Loucy (cell line): Measurements from ENCODE around the gene PKNOX2.

Experiments used
- H2AFZ ChIP-seq: fragments of 200-600 bp; sonication (generic); 2 replicates; pipeline ENCODE4 v1.6.0; 2016; ENCODE audit warnings: antibody characterized with exemption, mild to moderate bottlenecking, low read length, moderate library complexity
- H3F3A ChIP-seq: fragments of 200-600 bp; 2 replicates; pipeline ENCODE4 v1.6.0; 2016; ENCODE audit warnings: antibody characterized with exemption, low read depth, mild to moderate bottlenecking
- H3K27me3 ChIP-seq: fragments of 200-600 bp; sonication (generic); 2 replicates; pipeline ENCODE4 v1.6.1; 2014; ENCODE audit warnings: low read length, mild to moderate bottlenecking; ENCODE audit not compliant: insufficient read depth, poor library complexity, severe bottlenecking
- H3K36me3 ChIP-seq: fragments of 200-600 bp; sonication (generic); 2 replicates; pipeline ENCODE4 v1.6.1; 2016; ENCODE audit warnings: low read length; ENCODE audit not compliant: insufficient read depth
- H3K4me1 ChIP-seq: fragments of 200-600 bp; sonication (generic); 2 replicates; pipeline ENCODE4 v1.5.1; 2014; ENCODE audit warnings: low read length, mild to moderate bottlenecking; ENCODE audit not compliant: insufficient read depth, poor library complexity, severe bottlenecking
- H3K4me2 ChIP-seq: fragments of 200-600 bp; sonication (generic); 2 replicates; pipeline ENCODE4 v1.6.0; 2014; ENCODE audit warnings: antibody characterized with exemption, low read length, low read depth, mild to moderate bottlenecking; ENCODE audit not compliant: poor library complexity, severe bottlenecking
- H3K4me3 ChIP-seq: fragments of 200-600 bp; sonication (generic); 2 replicates; pipeline ENCODE4 v1.5.1; 2014; ENCODE audit warnings: low read length, mild to moderate bottlenecking, mixed read lengths; ENCODE audit not compliant: poor library complexity, severe bottlenecking
- H3K79me2 ChIP-seq: fragments of 200-600 bp; sonication (generic); 2 replicates; pipeline ENCODE4 v1.6.1; 2014; ENCODE audit warnings: low read length; ENCODE audit not compliant: insufficient read depth
- H3K9ac ChIP-seq: fragments of 200-600 bp; sonication (generic); 2 replicates; pipeline ENCODE4 v1.6.0; 2014; ENCODE audit warnings: mild to moderate bottlenecking, low read depth, low read length, moderate library complexity; ENCODE audit not compliant: poor library complexity, severe bottlenecking
- H3K9me2 ChIP-seq: fragments of 200-600 bp; sonication (generic); replicated peaks from 2 replicates; pipeline ENCODE4 v1.6.1; 2016; ENCODE audit warnings: low read depth, low read length, mixed read lengths
- H3K9me3 ChIP-seq: fragments of 200-600 bp; sonication (generic); 2 replicates; pipeline ENCODE4 v1.6.1; 2014; ENCODE audit warnings: mild to moderate bottlenecking, antibody characterized with exemption, low read length, low read depth; ENCODE audit not compliant: insufficient read depth
- H4K20me1 ChIP-seq: fragments of 200-600 bp; sonication (generic); 2 replicates; pipeline ENCODE4 v1.6.0; 2014; ENCODE audit warnings: antibody characterized with exemption, low read length, mild to moderate bottlenecking; ENCODE audit not compliant: insufficient read depth, poor library complexity, severe bottlenecking
- CTCF ChIP-seq: fragments of 200-600 bp; sonication (generic); conservative IDR thresholded peaks from 2 replicates; pipeline ENCODE4 v1.5.1; 2014; ENCODE audit warnings: mild to moderate bottlenecking, antibody characterized with exemption, low read length
- EZH2phosphoT487 ChIP-seq: fragments of 200-600 bp; IDR thresholded peaks from 2 replicates; pipeline ENCODE4 v1.6.1; 2018; ENCODE audit warnings: antibody characterized with exemption, mild to moderate bottlenecking, moderate library complexity, borderline replicate concordance

Gene PKNOX2

GRCh38 chr11:125211191-125211947 is 46.8 kb downstream of the PKNOX2 start:
- Histone ChIP-seq H3K36me3 (no peaks in the 10 kb centered on the region), H4K20me1 (no peaks in the 10 kb centered on the region), H3K9me2 (no peaks in the 10 kb centered on the region), H3K4me2 (no peak overlapping the region), H3K79me2 (no peaks in the 10 kb centered on the region), H3K4me1 (no peaks in the 10 kb centered on the region), H3K4me3 (no peak overlapping the region), H2AFZ (no peak overlapping the region), H3K9me3 (no peaks in the 10 kb centered on the region), H3K27me3 (no peaks in the 10 kb centered on the region), H3K9ac (no peak overlapping the region), H3F3A (no peaks in the 10 kb centered on the region)
- no peak for TF ChIP-seq CTCF
- no peak for TF ChIP-seq EZH2phosphoT487

DNA sequence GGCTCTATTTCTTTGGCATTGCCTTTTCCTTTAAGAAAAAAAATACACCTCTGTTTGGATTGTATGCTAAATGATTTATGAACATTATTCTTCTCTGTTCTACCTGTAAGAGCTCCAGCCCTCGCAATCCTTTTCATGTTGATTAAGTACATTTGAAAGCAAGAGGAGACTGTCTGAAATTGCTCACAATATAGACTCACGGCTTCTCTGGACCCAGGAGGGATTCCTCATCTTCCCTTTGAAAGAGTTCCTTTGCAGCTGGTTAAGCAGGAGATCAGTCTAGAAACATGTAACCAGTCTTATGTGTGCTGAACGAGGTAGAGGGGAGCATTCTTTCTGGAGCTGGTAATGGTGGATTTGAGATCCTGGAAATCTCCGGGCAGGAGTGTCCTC is 47.4 kb downstream of the PKNOX2 start:
- TF ChIP-seq CTCF (no peak), EZH2phosphoT487 (no peak)
- Histone ChIP-seq H3K4me2 (no peak overlapping the region), H3K9me3 (no peaks in the 10 kb centered on the region), H3K9me2 (no peaks in the 10 kb centered on the region), H3K79me2 (no peaks in the 10 kb centered on the region), H3K27me3 (no peaks in the 10 kb centered on the region), H2AFZ (no peak overlapping the region), H3K4me1 (no peaks in the 10 kb centered on the region), H3K9ac (no peak overlapping the region), H3K4me3 (no peak overlapping the region), H3K36me3 (no peaks in the 10 kb centered on the region), H3F3A (no peaks in the 10 kb centered on the region), H4K20me1 (no peaks in the 10 kb centered on the region)

DNA sequence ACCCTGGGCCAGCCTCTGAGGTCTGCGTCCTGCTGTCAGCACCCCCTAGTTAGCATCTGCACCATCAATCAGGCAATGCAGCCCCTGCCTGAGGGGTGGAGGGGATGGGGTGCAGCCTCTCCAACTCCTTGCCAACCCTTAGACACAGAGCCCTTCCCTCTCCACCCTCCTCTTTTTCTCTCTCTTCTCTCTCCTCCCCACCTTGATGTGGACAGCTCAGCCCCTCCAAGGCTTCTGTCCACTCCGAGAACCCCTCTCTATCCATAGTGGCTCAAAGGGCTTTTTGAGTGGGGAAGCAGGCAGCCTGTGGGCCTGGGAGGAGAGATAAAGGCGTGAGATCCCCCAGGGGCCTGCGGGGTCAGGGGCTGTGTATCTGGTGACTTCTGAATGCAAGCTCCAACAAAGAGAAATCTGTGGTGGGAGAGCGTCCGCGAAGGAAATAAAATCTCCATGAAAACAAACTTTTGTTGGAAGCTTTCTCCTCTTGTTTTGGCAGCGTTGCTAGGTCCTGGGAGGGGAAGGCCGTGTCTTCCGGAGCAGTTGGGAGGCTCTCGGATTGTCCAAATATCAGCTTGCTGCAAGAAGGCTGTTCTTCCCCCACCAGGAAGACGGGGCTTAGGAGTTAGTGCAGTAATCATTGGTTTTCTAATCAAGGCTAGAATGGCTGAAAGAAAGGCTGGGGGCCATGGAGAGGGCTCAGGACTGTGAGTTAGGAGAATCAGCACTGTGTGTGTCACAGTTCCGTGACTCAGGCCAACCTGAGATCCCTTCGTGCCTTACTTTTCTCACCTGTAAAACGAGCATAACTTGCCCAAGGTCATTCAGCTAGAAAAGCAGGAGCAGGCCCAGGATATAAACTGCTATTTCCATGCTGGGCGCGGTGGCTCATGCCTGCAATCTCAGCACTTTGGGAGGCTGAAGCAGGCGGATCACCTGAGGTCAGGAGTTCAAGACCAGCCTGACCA is 50.3 kb downstream of the PKNOX2 start:
- Histone ChIP-seq H3K4me2 (no peak overlapping the region), H3K4me1 (no peaks in the 10 kb centered on the region), H3K36me3 (no peaks in the 10 kb centered on the region), H2AFZ (no peak overlapping the region), H3K27me3 (no peaks in the 10 kb centered on the region), H3K79me2 (no peaks in the 10 kb centered on the region), H3K9me2 (no peaks in the 10 kb centered on the region), H3F3A (no peaks in the 10 kb centered on the region), H4K20me1 (no peaks in the 10 kb centered on the region), H3K4me3 (no peak overlapping the region), H3K9me3 (no peaks in the 10 kb centered on the region), H3K9ac (no peak overlapping the region)
- TF ChIP-seq EZH2phosphoT487: no peak
- TF ChIP-seq CTCF: no peak
